ENCODE measurements around the gene ASB3.

- TF ChIP-seq EZH2phosphoT487 (IDR thresholded peaks at IDR 0.05; ENCODE audit: low read length) (no peak), EZH2 (optimal IDR thresholded peaks at IDR 0.05; ENCODE audit: low read depth, low read length) (no peak)
- TF ChIP-seq, protein P1, sequence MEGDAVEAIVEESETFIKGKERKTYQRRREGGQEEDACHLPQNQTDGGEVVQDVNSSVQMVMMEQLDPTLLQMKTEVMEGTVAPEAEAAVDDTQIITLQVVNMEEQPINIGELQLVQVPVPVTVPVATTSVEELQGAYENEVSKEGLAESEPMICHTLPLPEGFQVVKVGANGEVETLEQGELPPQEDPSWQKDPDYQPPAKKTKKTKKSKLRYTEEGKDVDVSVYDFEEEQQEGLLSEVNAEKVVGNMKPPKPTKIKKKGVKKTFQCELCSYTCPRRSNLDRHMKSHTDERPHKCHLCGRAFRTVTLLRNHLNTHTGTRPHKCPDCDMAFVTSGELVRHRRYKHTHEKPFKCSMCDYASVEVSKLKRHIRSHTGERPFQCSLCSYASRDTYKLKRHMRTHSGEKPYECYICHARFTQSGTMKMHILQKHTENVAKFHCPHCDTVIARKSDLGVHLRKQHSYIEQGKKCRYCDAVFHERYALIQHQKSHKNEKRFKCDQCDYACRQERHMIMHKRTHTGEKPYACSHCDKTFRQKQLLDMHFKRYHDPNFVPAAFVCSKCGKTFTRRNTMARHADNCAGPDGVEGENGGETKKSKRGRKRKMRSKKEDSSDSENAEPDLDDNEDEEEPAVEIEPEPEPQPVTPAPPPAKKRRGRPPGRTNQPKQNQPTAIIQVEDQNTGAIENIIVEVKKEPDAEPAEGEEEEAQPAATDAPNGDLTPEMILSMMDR (IDR thresholded peaks at IDR 0.05; ENCODE audit: low read length), result no peak
Observed at GRCh38 chr2:53744395-53745065, 42.2 kb downstream of the ASB3 start.

All from MM.1S (cell line).